ENCODE data around the gene PDS5A.
"Not testable (repeated sequence)": the region's sequence is repeated elsewhere in the genome, so short reads cannot be mapped to it uniquely, and the experiment has no call there.

The PDS5A gene

DNA sequence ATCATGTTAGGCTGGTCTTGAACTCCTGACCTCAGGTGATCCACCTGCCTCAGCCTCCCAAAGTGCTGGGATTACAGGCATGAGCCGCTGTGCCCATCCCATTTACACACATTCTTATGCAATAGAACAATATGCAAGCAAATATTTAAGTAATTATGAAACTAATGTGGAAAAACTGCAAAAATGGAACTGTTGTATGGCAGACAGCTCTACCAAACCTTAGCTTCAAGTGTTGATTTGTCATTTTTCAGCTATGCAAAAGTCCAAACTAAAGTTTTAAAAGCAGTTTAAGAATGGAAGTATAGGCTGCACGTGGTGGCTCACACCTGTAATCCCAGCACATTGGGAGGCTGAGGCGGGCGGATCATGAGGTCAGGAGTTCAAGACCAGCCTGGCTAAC, 11.7 kb upstream of the PDS5A start:
- not testable (repeated sequence) for H3K4me1 ChIP-seq (ENCODE audit: insufficient read depth, low read length); H3K9me3 ChIP-seq (ENCODE audit: low read length); H3K27ac ChIP-seq (ENCODE audit: low read depth, low read length); H3K27me3 ChIP-seq (ENCODE audit: control insufficient read depth in 1 of 2, insufficient read depth in 2 of 2, low read length in 2 of 2); H3K9ac ChIP-seq (ENCODE audit: low read length); H3K4me3 ChIP-seq (ENCODE audit: low read depth in 1 of 2, low read length in 2 of 2); H3K36me3 ChIP-seq (ENCODE audit: insufficient read depth, low read length)

DNA sequence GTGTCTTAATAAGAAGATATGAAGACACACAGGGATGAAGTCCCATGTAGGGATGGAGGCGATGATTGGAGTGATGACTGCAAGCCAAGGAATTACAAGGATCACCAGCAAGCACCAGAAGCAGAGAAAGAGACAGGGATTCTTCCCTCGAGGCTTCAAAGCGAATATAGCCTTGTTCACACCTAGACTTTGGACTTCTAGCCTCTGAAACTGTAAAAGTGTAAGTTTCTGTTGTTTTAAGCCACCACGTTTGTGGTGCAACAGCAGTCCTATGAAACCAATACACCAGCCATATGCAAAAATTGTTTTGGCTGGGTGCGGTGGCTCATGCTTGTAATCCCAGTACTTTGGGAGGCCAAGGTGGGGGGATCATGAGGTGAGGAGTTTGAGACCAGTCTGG, 9.8 kb upstream of the PDS5A start:
- H3K9ac ChIP-seq (ENCODE audit: low read length), result no peak overlapping the region
- no peak overlapping the region for H3K4me3 ChIP-seq (ENCODE audit: low read depth in 1 of 2, low read length in 2 of 2)
- H3K27me3 ChIP-seq (ENCODE audit: control insufficient read depth in 1 of 2, insufficient read depth in 2 of 2, low read length in 2 of 2), result no peaks in the 10 kb centered on the region
- H3K27ac ChIP-seq (ENCODE audit: low read depth, low read length), result no peak overlapping the region
- H3K9me3 ChIP-seq (ENCODE audit: low read length), result no peaks in the 10 kb centered on the region
- no peaks in the 10 kb centered on the region for H3K36me3 ChIP-seq (ENCODE audit: insufficient read depth, low read length)
- no peaks in the 10 kb centered on the region for H3K4me1 ChIP-seq (ENCODE audit: insufficient read depth, low read length)

DNA sequence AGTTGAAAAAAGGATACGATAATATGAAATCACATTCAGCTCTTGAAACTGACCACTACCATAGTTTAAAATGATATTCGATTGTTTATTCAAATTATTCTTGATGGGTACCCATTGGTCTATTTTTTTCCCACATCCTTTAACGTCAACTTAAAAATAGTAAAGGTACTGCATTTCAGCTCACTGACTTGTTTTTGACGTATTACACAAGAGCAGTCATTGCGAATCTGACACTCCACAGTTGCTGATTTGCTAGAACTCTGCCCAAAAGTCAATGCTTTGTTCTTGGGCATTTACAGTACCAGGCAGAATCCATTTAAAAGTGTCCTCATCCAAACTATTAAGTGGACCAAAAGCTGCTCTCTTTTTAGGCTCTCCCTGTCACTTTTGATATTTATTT, 1.2 kb upstream of the PDS5A start:
- H3K4me1 ChIP-seq (ENCODE audit: insufficient read depth, low read length), result peaks cover 10% of the 10 kb centered on the region
- peaks cover 4% of the 10 kb centered on the region for H3K36me3 ChIP-seq (ENCODE audit: insufficient read depth, low read length)
- H3K9me3 ChIP-seq (ENCODE audit: low read length), result no peaks in the 10 kb centered on the region
- H3K27me3 ChIP-seq (ENCODE audit: control insufficient read depth in 1 of 2, insufficient read depth in 2 of 2, low read length in 2 of 2), result no peaks in the 10 kb centered on the region
- H3K4me3 ChIP-seq (ENCODE audit: low read depth in 1 of 2, low read length in 2 of 2), result no peak overlapping the region
- no peak overlapping the region for H3K27ac ChIP-seq (ENCODE audit: low read depth, low read length)
- H3K9ac ChIP-seq (ENCODE audit: low read length), result no peak overlapping the region

DNA sequence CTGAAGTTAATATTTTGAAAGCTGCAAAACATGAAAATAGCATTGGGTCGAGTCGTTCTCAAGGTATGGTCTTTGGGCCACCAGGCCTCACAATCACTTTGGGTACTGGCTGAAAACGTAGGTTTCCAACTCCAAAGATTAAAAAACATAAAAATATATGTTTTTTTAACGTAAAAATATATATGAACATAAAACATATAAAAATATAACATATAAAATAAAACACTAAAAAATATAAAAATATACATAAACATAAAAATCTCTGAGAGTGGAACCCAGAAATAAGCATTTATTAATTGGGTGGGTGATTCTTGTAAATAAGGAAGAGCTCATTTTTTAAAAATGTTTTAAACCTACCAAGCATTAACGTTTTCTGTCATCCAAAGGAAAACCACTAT, 666 bp upstream of the PDS5A start:
- peak overlapping the region; percentile 31 for H3K9ac ChIP-seq (ENCODE audit: low read length)
- H3K4me1 ChIP-seq (ENCODE audit: insufficient read depth, low read length), result peaks cover 10% of the 10 kb centered on the region
- H3K9me3 ChIP-seq (ENCODE audit: low read length), result no peaks in the 10 kb centered on the region
- peak overlapping the region; percentile 94 for H3K27ac ChIP-seq (ENCODE audit: low read depth, low read length)
- H3K36me3 ChIP-seq (ENCODE audit: insufficient read depth, low read length), result peaks cover 4% of the 10 kb centered on the region
- H3K4me3 ChIP-seq (ENCODE audit: low read depth in 1 of 2, low read length in 2 of 2), result peak overlapping the region; percentile 47 to 55
- H3K27me3 ChIP-seq (ENCODE audit: control insufficient read depth in 1 of 2, insufficient read depth in 2 of 2, low read length in 2 of 2), result no peaks in the 10 kb centered on the region

DNA sequence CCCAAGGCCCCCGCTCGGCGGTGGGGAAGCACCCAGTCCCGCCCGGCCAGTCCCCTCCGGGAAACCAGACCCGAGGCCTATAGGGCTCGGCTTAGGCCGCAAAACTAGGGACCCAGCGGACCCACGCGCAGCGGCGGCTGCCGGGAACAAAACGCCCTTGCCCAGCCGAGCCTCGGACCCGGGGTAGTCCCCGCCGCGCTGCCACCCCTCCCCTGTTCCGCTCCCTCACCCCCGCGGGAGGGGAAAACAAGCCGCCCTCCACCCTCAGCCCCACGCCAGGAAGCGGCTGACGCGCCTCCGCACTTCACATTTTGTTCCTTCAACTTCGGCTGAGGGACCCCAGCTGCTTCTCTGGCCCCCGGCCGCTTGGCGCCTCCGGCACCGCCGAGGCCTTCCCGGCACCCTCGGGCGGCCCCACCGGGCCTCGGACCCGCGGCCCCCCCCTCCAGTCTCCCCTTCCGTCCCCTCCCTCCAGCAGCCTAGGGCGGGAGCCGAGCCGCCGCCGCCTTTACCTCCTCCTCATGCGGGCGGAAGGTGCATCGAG, 694 bp downstream of the PDS5A start:
- Histone ChIP-seq H3K36me3 (ENCODE audit: insufficient read depth, low read length) (peaks cover 4% of the 10 kb centered on the region), H3K4me1 (ENCODE audit: insufficient read depth, low read length) (peaks cover 10% of the 10 kb centered on the region), H3K9ac (ENCODE audit: low read length) (peak overlapping the region; percentile 78), H3K27me3 (ENCODE audit: control insufficient read depth in 1 of 2, insufficient read depth in 2 of 2, low read length in 2 of 2) (no peaks in the 10 kb centered on the region), H3K9me3 (ENCODE audit: low read length) (no peaks in the 10 kb centered on the region), H3K27ac (ENCODE audit: low read depth, low read length) (peak overlapping the region; percentile 91), H3K4me3 (ENCODE audit: low read depth in 1 of 2, low read length in 2 of 2) (peak overlapping the region; percentile 71 to 96)

DNA sequence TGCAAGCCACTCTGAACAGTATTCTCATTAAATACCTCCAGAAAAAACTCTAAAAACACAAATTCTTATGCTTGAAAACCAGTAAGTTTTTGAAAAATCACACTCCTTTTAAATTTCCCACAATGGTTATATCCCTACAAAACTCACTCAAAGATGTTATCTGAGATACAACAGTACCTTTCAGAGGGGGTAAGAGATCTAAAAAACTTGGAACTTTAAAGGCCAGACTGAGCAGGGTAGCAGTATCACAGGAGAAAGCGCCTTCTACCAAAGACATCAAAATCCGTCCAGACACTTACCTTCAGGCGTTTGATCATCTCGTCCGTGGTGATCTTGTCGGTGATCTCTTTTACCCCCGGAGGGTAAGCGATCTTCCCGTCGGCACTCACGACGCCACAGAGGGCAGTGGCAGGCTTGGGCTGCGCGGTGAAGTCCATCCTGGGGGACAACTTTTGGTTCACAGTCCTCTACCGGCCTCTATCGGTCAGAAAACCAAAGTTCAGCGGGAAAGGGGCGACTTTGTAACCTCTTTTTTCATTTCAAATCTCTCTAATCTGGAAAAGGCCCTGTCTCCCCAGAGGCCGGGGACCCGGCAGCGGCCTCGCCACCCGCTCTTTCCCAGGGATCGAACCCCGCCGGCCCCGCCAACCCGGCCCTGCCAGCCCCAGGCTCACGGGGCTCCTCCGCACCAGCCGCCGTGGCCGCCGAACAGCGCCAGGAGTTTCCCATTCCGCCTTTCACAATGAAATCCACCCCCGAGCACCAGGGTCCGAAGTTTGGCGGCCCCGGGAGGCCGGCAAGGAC, 1.4 kb downstream of the PDS5A start:
- H3K27ac ChIP-seq (ENCODE audit: low read depth, low read length), result peak overlapping the region; percentile 91

DNA sequence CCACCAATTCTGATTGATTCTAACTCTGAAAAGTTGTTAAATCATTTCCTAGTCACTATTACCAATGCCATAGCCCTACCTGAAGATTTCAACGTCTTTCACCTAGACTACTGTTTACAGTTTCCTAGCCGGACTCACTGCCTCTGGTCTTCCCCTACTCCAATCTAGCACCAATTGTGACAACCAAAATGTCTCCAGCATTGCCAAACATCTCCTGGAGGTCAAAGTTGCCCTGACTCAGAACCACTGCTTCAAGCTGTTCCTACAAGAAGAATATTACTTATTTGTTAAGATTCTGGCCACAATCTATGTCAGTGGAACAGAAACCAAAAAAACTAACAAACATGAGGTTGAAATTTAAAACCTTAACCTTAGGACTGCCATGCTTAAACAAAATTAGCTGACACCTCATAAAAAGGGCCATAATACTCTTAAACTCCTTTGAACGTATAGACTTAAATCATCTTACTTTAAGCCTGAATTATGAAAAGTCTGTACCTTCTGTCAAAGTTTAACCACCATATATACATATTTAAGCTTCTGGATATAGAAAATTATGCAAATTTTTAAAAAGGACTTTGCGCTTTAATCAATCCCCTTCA, 2.1 kb downstream of the PDS5A start:
- H3K9ac ChIP-seq (ENCODE audit: low read length), result peak overlapping the region; percentile 78
- no peaks in the 10 kb centered on the region for H3K9me3 ChIP-seq (ENCODE audit: low read length)
- peaks cover 10% of the 10 kb centered on the region for H3K4me1 ChIP-seq (ENCODE audit: insufficient read depth, low read length)
- peak overlapping the region; percentile 91 for H3K27ac ChIP-seq (ENCODE audit: low read depth, low read length)
- H3K4me3 ChIP-seq (ENCODE audit: low read depth in 1 of 2, low read length in 2 of 2), result no peak overlapping the region
- H3K27me3 ChIP-seq (ENCODE audit: control insufficient read depth in 1 of 2, insufficient read depth in 2 of 2, low read length in 2 of 2), result no peaks in the 10 kb centered on the region
- H3K36me3 ChIP-seq (ENCODE audit: insufficient read depth, low read length), result peaks cover 4% of the 10 kb centered on the region

More for the DNA sequence above, 1.4 kb downstream of the PDS5A start:
- Histone ChIP-seq H3K4me3 (ENCODE audit: low read depth in 1 of 2, low read length in 2 of 2) (peak overlapping the region; percentile 71 to 96), H3K27me3 (ENCODE audit: control insufficient read depth in 1 of 2, insufficient read depth in 2 of 2, low read length in 2 of 2) (no peaks in the 10 kb centered on the region), H3K9ac (ENCODE audit: low read length) (peak overlapping the region; percentile 78), H3K36me3 (ENCODE audit: insufficient read depth, low read length) (peaks cover 4% of the 10 kb centered on the region), H3K4me1 (ENCODE audit: insufficient read depth, low read length) (peaks cover 10% of the 10 kb centered on the region), H3K9me3 (ENCODE audit: low read length) (no peaks in the 10 kb centered on the region)

DNA sequence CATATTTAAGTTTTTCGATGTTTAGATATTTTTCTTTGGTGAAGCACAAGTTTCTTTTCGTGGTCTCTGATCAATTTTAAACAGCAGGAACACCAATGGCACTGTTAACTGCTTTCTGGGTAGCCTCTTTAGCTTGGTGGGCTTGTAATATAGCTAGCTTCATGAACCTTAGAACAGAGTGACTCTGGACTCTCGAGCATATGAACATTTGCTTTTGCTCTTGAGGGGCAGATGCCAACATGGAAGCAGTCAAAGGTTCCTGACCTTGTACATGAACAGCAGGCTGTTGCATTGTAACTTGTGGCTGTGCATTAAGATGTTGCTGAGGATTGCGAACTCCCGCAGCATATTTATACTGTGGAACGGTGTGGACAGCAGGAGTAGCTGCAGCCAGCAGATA, 4.7 kb downstream of the PDS5A start:
- H3K4me3 ChIP-seq (ENCODE audit: low read depth in 1 of 2, low read length in 2 of 2); H3K9me3 ChIP-seq (ENCODE audit: low read length); H3K36me3 ChIP-seq (ENCODE audit: insufficient read depth, low read length); H3K9ac ChIP-seq (ENCODE audit: low read length); H3K27me3 ChIP-seq (ENCODE audit: control insufficient read depth in 1 of 2, insufficient read depth in 2 of 2, low read length in 2 of 2); H3K27ac ChIP-seq (ENCODE audit: low read depth, low read length): not testable (repeated sequence)
- peaks cover 14% of the 10 kb centered on the region for H3K4me1 ChIP-seq (ENCODE audit: insufficient read depth, low read length)

DNA sequence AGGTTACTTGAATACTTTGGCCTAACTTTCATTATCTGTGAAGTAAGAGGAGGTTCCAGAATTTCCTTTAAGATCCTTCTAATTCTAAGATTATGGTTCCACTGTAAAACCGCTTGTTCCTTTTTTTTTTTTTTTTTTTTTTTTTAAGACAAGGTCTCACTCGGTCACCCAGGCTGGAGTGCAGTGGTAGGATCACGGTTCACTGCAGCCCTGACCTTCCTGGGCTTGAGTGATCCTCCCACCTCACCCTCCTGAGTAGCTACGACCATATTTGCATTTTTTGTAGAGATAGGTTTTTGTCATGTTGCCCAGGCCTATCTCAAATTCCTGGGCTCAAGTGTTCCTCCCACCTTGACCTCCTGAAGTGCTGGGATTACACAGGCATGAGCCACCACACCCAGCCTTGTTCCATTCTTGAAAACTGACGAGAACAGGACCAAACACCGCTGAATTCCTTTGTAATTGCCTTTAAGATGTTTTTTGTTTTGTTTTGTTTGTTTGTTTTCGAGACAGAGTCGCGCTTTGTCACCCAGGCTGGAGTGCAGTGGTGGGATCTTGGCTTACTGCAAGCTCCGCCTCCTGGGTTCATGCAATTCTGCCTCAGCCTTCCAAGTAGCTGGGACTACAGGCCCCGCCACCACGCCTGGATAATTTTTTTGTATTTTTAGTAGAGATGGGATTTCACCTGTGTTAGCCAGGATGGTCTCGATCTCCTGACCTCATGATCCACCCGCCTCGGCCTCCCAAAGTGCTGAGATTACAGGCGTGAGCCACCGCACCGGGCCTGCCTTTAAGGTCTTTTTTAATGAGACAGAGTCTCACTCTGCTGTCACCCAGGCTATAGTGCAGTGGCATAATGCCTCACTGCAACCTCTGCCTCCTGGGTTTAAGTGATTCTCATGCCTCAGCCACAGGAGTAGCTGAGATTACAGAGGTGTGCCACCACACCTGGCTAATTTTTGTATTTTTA, 6.8 kb downstream of the PDS5A start:
- no peaks in the 10 kb centered on the region for H3K27me3 ChIP-seq (ENCODE audit: control insufficient read depth in 1 of 2, insufficient read depth in 2 of 2, low read length in 2 of 2)
- no peak overlapping the region for H3K4me3 ChIP-seq (ENCODE audit: low read depth in 1 of 2, low read length in 2 of 2)
- H3K27ac ChIP-seq (ENCODE audit: low read depth, low read length), result no peak overlapping the region
- no peaks in the 10 kb centered on the region for H3K9me3 ChIP-seq (ENCODE audit: low read length)
- H3K9ac ChIP-seq (ENCODE audit: low read length), result no peak overlapping the region
- H3K36me3 ChIP-seq (ENCODE audit: insufficient read depth, low read length), result peaks cover 4% of the 10 kb centered on the region
- H3K4me1 ChIP-seq (ENCODE audit: insufficient read depth, low read length), result peaks cover 12% of the 10 kb centered on the region

DNA sequence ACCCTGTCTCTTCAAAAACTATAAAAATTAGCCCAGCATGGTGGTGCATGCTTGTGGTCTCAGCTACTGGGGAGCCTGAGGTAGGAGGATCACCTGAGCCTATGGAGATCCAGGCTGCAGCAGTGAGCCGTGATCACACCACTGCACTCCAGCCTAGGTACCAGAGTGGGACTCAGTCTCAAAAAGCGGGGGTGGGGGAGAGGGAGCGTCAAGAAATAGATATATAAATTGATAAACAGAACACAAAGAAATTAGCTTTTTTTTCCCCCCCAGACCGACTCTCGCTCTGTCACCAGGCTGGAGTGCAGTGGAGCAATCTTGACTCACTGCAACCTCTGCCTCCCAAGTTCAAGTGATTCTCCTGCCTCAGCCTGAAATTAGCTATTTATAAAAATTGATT, 14.1 kb downstream of the PDS5A start:
- no peaks in the 10 kb centered on the region for H3K9me3 ChIP-seq (ENCODE audit: low read length)
- no peak overlapping the region for H3K4me3 ChIP-seq (ENCODE audit: low read depth in 1 of 2, low read length in 2 of 2)
- H3K27ac ChIP-seq (ENCODE audit: low read depth, low read length), result no peak overlapping the region
- no peak overlapping the region for H3K9ac ChIP-seq (ENCODE audit: low read length)
- peaks cover 9% of the 10 kb centered on the region for H3K4me1 ChIP-seq (ENCODE audit: insufficient read depth, low read length)
- no peaks in the 10 kb centered on the region for H3K27me3 ChIP-seq (ENCODE audit: control insufficient read depth in 1 of 2, insufficient read depth in 2 of 2, low read length in 2 of 2)
- H3K36me3 ChIP-seq (ENCODE audit: insufficient read depth, low read length), result no peaks in the 10 kb centered on the region

DNA sequence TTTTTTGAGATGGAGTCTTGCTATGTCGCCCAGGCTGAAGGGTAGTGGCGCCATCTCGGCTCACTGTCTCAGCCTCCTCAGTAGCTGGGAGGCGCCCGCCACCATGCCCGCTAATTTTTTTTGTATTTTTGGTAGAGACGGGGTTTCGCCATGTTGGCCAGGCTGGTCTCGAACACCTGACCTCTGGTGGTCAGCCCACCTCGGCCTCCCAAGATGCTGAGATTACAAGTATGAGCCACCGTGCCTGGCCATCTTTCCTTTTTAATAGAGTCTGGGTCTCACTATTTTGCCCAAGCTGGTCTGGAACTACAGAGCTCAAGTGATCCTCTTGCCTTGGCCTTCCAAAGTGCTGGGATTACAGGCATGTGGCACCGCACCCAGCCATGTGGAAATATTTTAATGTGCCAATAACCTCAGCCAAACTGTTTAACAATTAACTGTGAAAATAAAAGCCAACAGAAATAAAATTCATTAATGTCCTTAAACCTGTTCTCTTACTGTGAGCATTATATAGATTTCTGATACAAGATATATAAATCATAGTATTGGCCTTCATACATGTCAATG, 16.3 kb downstream of the PDS5A start:
- Histone ChIP-seq H3K27ac (ENCODE audit: low read depth, low read length) (no peak overlapping the region), H3K9ac (ENCODE audit: low read length) (no peak overlapping the region), H3K36me3 (ENCODE audit: insufficient read depth, low read length) (no peaks in the 10 kb centered on the region), H3K9me3 (ENCODE audit: low read length) (no peaks in the 10 kb centered on the region), H3K27me3 (ENCODE audit: control insufficient read depth in 1 of 2, insufficient read depth in 2 of 2, low read length in 2 of 2) (no peaks in the 10 kb centered on the region), H3K4me3 (ENCODE audit: low read depth in 1 of 2, low read length in 2 of 2) (no peak overlapping the region), H3K4me1 (ENCODE audit: insufficient read depth, low read length) (peaks cover 9% of the 10 kb centered on the region)

Measured in muscle layer of colon (tissue), 2 donors.